Osteocyte (in vitro differentiated cells): ENCODE measurements around the gene MXI1. TPM values are rescaled to one million over a fixed set of nuclear protein-coding genes. Genes with fewer than 3 reads are reported as not detected.

ENCODE experiments used
- DNase-seq: peaks from one replicate; pipeline ENCODE4 v3.0.0; 2021; ENCODE audit warnings: mixed read lengths; ENCODE audit not compliant: unreplicated experiment; ENCODE audit errors: extremely low spot score
- H3K27ac Mint-ChIP-seq: one replicate; pipeline ENCODE4 v1.8.0; 2021; ENCODE audit warnings: mild to moderate bottlenecking, mixed read lengths; ENCODE audit not compliant: unreplicated experiment
- H3K27me3 Mint-ChIP-seq: one replicate; pipeline ENCODE4 v1.8.0; 2021; ENCODE audit warnings: mixed read lengths; ENCODE audit not compliant: unreplicated experiment
- H3K36me3 Mint-ChIP-seq: one replicate; pipeline ENCODE4 v1.8.0; 2021; ENCODE audit warnings: mixed read lengths; ENCODE audit not compliant: unreplicated experiment
- H3K4me1 Mint-ChIP-seq: one replicate; pipeline ENCODE4 v1.8.0; 2021; ENCODE audit warnings: mixed read lengths; ENCODE audit not compliant: unreplicated experiment
- H3K4me3 Mint-ChIP-seq: one replicate; pipeline ENCODE4 v1.8.0; 2021; ENCODE audit warnings: mild to moderate bottlenecking, moderate library complexity, mixed read lengths; ENCODE audit not compliant: unreplicated experiment
- H3K9me3 Mint-ChIP-seq: one replicate; pipeline ENCODE4 v1.8.0; 2021; ENCODE audit warnings: mixed read lengths; ENCODE audit not compliant: unreplicated experiment
- CTCF ChIP-seq: fragments of 200-600 bp; sonication (generic); IDR thresholded peaks from 2 replicates; pipeline ENCODE4 v1.5.0; 2021; ENCODE audit warnings: antibody characterized with exemption, mild to moderate bottlenecking, moderate library complexity
- total RNA-seq: library from RNA; stranded (reverse); gene quantifications from 2 replicates; pipeline ENCODE4 v1.2.1, GENCODE V29; 2021

MXI1 gene
- total RNA-seq, 1 donor from 2014 or later, result 32.2 TPM

- H3K27me3 Mint-ChIP-seq, result no peaks in the 10 kb centered on the region
- H3K4me1 Mint-ChIP-seq, result peaks cover 2% of the 10 kb centered on the region
- H3K27ac Mint-ChIP-seq, result no peak overlapping the region
- no peak for TF ChIP-seq CTCF
- no peak for DNase-seq
- H3K36me3 Mint-ChIP-seq, result peaks cover 35% of the 10 kb centered on the region
- H3K4me3 Mint-ChIP-seq, result no peak overlapping the region
- no peaks in the 10 kb centered on the region for H3K9me3 Mint-ChIP-seq
Measured at GRCh38 chr10:110284262-110284661, 76.9 kb downstream of the MXI1 start.

DNA sequence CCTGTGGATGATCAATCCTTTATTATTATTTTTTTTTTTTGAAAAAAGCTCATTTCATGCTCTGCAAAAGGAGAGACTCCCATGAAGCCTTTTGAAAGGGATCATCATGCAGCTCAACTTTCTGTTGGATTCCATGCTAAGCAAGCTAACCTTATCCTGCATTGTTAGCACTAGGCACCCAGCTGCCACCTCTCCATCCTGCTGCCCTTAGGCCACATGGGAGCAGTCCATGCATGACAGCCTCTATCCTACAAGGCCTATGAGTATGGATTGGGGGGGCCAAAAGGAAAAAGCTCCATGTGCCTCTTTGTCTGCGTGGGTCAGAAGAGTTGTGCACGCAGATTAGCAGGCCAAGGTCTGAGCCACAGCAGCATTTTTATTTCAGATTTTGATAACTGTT lies 78.1 kb downstream of the MXI1 start:
- Mint-ChIP-seq H3K4me3 (no peak overlapping the region), H3K36me3 (peaks cover 39% of the 10 kb centered on the region), H3K4me1 (no peaks in the 10 kb centered on the region), H3K9me3 (no peaks in the 10 kb centered on the region), H3K27me3 (no peaks in the 10 kb centered on the region), H3K27ac (no peak overlapping the region)
- no peak for DNase-seq
- no peak for TF ChIP-seq CTCF

GRCh38 chr10:110286841-110287240 lies 79.4 kb downstream of the MXI1 start:
- Mint-ChIP-seq H3K27me3 (no peaks in the 10 kb centered on the region), H3K27ac (no peak overlapping the region), H3K9me3 (no peaks in the 10 kb centered on the region), H3K4me3 (no peak overlapping the region), H3K4me1 (no peaks in the 10 kb centered on the region), H3K36me3 (peaks cover 31% of the 10 kb centered on the region)
- no peak for TF ChIP-seq CTCF
- DNase-seq, result no peak

- no peaks in the 10 kb centered on the region for H3K27me3 Mint-ChIP-seq
- no peak overlapping the region for H3K4me3 Mint-ChIP-seq
- no peak for TF ChIP-seq CTCF
- DNase-seq, result no peak
- H3K27ac Mint-ChIP-seq, result no peak overlapping the region
- H3K4me1 Mint-ChIP-seq, result peaks cover 19% of the 10 kb centered on the region
- H3K36me3 Mint-ChIP-seq, result peaks cover 70% of the 10 kb centered on the region
- H3K9me3 Mint-ChIP-seq, result no peaks in the 10 kb centered on the region
Measured at GRCh38 chr10:110296966-110297365, 89.6 kb downstream of the MXI1 start.

DNA sequence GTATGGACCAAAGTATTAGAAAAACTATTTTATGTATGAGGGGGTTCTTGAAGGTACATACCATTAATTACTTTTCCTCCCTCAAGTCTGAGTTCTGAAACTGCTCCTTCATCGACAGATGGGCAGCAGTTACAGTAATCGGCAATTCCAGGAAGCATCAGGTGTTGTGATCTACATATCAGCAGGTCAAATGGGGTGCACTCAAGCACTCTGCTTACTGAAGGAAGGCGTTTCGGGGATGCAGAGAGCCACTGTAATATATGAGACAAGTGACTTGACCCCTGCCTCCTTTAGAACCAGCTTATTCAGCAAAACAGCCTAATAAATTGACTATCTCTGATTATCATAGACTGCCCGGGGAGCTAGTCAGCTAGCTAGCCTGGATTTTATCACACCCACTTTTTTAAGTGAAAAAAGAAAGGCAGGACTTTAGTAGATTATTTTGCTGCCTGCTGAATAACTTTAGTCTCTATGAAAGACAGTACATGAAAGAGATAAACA lies 93.1 kb downstream of the MXI1 start:
- Mint-ChIP-seq H3K27me3 (no peaks in the 10 kb centered on the region), H3K27ac (no peak overlapping the region), H3K9me3 (no peaks in the 10 kb centered on the region), H3K36me3 (peaks cover 58% of the 10 kb centered on the region), H3K4me3 (no peak overlapping the region), H3K4me1 (peaks cover 43% of the 10 kb centered on the region)
- TF ChIP-seq CTCF, result no peak
- DNase-seq, result no peak
